Hepatocyte (in vitro differentiated cells): ENCODE results near the gene PRC1. TPM values are rescaled to one million over a fixed set of nuclear protein-coding genes. Genes with fewer than 3 reads are reported as not detected.

Experiments
- DNase-seq: peaks from one replicate; pipeline ENCODE4 v3.0.0-alpha.2; 2016; ENCODE audit warnings: low spot score
- H2AFZ ChIP-seq: fragments of 200-600 bp; sonication (generic); 2 replicates; pipeline ENCODE4 v1.6.0; 2016; ENCODE audit warnings: antibody characterized with exemption, mild to moderate bottlenecking
- H3K27ac ChIP-seq: fragments of 200-600 bp; sonication (generic); 2 replicates; pipeline ENCODE4 v1.5.1; 2016; ENCODE audit warnings: mild to moderate bottlenecking
- H3K27me3 ChIP-seq: fragments of 200-600 bp; sonication (generic); 2 replicates; pipeline ENCODE4 v1.6.1; 2016
- H3K36me3 ChIP-seq: fragments of 200-600 bp; sonication (generic); replicated peaks from 2 replicates; pipeline ENCODE4 v1.5.1; 2016; ENCODE audit warnings: low read depth; ENCODE audit not compliant: insufficient read depth
- H3K4me1 ChIP-seq: fragments of 200-600 bp; sonication (generic); 2 replicates; pipeline ENCODE4 v1.5.1; 2016; ENCODE audit warnings: mild to moderate bottlenecking, moderate library complexity; ENCODE audit not compliant: insufficient read depth
- H3K4me2 ChIP-seq: fragments of 200-600 bp; sonication (generic); 2 replicates; pipeline ENCODE4 v1.6.0; 2016
- H3K4me3 ChIP-seq: fragments of 200-600 bp; sonication (generic); 2 replicates; pipeline ENCODE4 v1.5.1; 2016; ENCODE audit warnings: mild to moderate bottlenecking
- H3K79me2 ChIP-seq: fragments of 200-600 bp; sonication (generic); 2 replicates; pipeline ENCODE4 v1.6.0; 2017; ENCODE audit warnings: mild to moderate bottlenecking
- H3K9me2 ChIP-seq: fragments of 200-600 bp; sonication (generic); replicated peaks from 2 replicates; pipeline ENCODE4 v1.6.0; 2017; ENCODE audit warnings: mild to moderate bottlenecking; ENCODE audit not compliant: insufficient read depth
- H3K9me3 ChIP-seq: fragments of 200-600 bp; sonication (generic); 2 replicates; pipeline ENCODE4 v1.5.1; 2016; ENCODE audit warnings: low read depth, mild to moderate bottlenecking
- H4K20me1 ChIP-seq: fragments of 200-600 bp; sonication (generic); 2 replicates; pipeline ENCODE4 v1.6.0; 2016; ENCODE audit warnings: mild to moderate bottlenecking; ENCODE audit not compliant: insufficient read depth, poor library complexity, severe bottlenecking
- EZH2 ChIP-seq: fragments of 200-600 bp; sonication (generic); IDR thresholded peaks from 2 replicates; pipeline ENCODE4 v1.6.1; 2016; ENCODE audit warnings: antibody characterized with exemption, mild to moderate bottlenecking, borderline replicate concordance
- EZH2phosphoT487 ChIP-seq: fragments of 200-600 bp; sonication (generic); IDR thresholded peaks from one replicate; pipeline ENCODE4 v1.6.1; 2018; ENCODE audit warnings: antibody characterized with exemption, mild to moderate bottlenecking, low read depth, moderate library complexity; ENCODE audit not compliant: unreplicated experiment, severe bottlenecking
- WGBS: methylation state at CpG from one replicate; pipeline ENCODE4 v1.1.6; 2016; ENCODE audit warnings: low lambda C conversion rate; ENCODE audit errors: missing lambda C conversion rate; 5-methylcytosine and 5-hydroxymethylcytosine counted together
- polyA plus RNA-seq: library from polyadenylated mRNA; unstranded; fragments of >200 nt; fragmentation: Nextera tagmentation; extraction: Ambion mirVana; gene quantifications from 2 replicates; pipeline ENCODE4 v1.2.1, GENCODE V29; 2016
- total RNA-seq: library from RNA; depleted of rRNA; stranded (reverse); fragments of >200 nt; gene quantifications from 2 replicates; pipeline ENCODE4 v1.2.3, GENCODE V29; 2014
- TF ChIP-seq, protein P1 (sequence below): fragments of 200-600 bp; sonication (generic); IDR thresholded peaks from 2 replicates; pipeline ENCODE4 v1.5.1; 2016; ENCODE audit warnings: antibody characterized with exemption, mild to moderate bottlenecking; ENCODE audit not compliant: poor library complexity

The PRC1 gene
- total and polyA plus RNA-seq, 2 experiments from 2014 or later = 21.5 to 35.8 TPM

DNA sequence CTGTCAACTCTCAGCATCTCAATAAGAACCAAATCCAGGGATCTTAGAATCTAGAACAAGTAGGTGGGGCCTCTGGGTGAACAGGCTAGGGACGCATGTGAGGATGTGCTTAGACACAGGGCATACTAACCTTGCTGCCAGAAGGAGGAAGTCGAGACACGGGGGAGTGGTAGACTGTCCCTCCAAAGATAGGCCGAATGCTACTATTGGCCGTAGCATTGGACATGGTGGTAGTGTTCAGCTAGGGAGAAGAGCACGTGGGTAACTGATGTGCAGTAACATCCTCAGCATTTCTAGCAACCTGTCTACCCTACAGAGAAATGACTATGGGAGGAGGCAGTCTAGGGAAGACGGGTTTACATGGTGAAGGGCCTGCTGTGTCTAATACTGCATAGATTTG is 24.1 kb downstream of the PRC1 start:
- Histone ChIP-seq H3K79me2 (no peaks in the 10 kb centered on the region), H3K4me3 (no peak overlapping the region), H3K9me3 (no peaks in the 10 kb centered on the region), H3K27ac (no peak overlapping the region), H3K36me3 (no peaks in the 10 kb centered on the region), H3K4me1 (no peaks in the 10 kb centered on the region), H2AFZ (no peak overlapping the region), H4K20me1 (no peaks in the 10 kb centered on the region), H3K27me3 (no peaks in the 10 kb centered on the region), H3K9me2 (no peaks in the 10 kb centered on the region), H3K4me2 (no peak overlapping the region)
- WGBS = 95% methylated on average over 7 of the region's 7 CpGs
- no peak for DNase-seq
- TF ChIP-seq EZH2phosphoT487 = no peak
- TF ChIP-seq, protein P1, sequence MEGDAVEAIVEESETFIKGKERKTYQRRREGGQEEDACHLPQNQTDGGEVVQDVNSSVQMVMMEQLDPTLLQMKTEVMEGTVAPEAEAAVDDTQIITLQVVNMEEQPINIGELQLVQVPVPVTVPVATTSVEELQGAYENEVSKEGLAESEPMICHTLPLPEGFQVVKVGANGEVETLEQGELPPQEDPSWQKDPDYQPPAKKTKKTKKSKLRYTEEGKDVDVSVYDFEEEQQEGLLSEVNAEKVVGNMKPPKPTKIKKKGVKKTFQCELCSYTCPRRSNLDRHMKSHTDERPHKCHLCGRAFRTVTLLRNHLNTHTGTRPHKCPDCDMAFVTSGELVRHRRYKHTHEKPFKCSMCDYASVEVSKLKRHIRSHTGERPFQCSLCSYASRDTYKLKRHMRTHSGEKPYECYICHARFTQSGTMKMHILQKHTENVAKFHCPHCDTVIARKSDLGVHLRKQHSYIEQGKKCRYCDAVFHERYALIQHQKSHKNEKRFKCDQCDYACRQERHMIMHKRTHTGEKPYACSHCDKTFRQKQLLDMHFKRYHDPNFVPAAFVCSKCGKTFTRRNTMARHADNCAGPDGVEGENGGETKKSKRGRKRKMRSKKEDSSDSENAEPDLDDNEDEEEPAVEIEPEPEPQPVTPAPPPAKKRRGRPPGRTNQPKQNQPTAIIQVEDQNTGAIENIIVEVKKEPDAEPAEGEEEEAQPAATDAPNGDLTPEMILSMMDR = no peak
- no peak for TF ChIP-seq EZH2

DNA sequence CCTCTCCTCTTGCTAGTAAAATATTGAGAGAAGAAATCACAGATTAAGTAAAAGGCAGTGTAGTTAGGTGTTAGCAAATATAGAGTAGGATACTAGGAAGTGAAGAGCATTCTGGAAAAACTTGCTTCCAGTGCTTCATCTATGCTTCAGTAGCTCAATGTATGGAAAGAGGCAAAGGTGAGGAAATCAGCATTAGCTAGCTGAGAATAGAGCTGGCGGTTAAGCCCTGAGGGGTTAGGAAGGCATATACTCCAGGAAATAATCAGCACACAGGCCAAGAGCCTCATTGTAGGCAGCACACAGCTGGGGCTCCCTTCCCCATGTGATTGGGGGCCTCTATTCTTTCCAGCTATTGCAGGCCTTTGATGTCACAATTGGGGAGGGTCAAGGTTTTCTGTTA is 25.9 kb downstream of the PRC1 start:
- no peak overlapping the region for H3K4me2 ChIP-seq
- no peak overlapping the region for H3K27ac ChIP-seq
- no peaks in the 10 kb centered on the region for H3K79me2 ChIP-seq
- no peak overlapping the region for H2AFZ ChIP-seq
- WGBS = 95% methylated on average over 1 of the region's 1 CpG
- no peaks in the 10 kb centered on the region for H3K36me3 ChIP-seq
- H3K4me1 ChIP-seq = no peaks in the 10 kb centered on the region
- no peak for DNase-seq
- no peaks in the 10 kb centered on the region for H3K9me3 ChIP-seq
- TF ChIP-seq, protein P1 = no peak
- TF ChIP-seq EZH2phosphoT487 (no peak), EZH2 (no peak)
- H3K9me2 ChIP-seq = no peaks in the 10 kb centered on the region
- no peaks in the 10 kb centered on the region for H4K20me1 ChIP-seq
- H3K27me3 ChIP-seq = no peaks in the 10 kb centered on the region
- no peak overlapping the region for H3K4me3 ChIP-seq

DNA sequence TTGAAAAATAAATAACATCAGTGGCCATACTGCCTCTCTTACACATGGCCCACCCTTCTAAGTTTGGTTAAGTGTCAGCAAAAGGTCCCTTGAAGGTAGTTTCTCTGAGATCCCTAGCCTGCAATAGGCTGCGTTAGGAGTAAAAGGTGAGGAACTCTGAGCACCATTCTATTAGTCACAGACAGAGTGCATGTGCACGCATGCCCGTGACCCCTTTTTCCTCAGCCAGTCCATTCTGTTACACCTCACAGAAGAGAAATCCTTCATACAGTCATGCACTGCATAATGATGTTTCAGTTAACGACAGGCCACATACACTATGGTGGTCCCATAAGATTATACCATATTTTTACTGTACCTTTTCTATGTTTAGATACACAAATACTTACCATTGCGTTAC is 27.1 kb downstream of the PRC1 start:
- no peak overlapping the region for H3K4me2 ChIP-seq
- H4K20me1 ChIP-seq = no peaks in the 10 kb centered on the region
- H3K4me3 ChIP-seq = no peak overlapping the region
- WGBS = 97% methylated on average over 5 of the region's 5 CpGs
- no peaks in the 10 kb centered on the region for H3K27me3 ChIP-seq
- H3K4me1 ChIP-seq = no peaks in the 10 kb centered on the region
- no peak for DNase-seq
- TF ChIP-seq, protein P1 = no peak
- TF ChIP-seq EZH2 (no peak), EZH2phosphoT487 (no peak)
- no peaks in the 10 kb centered on the region for H3K9me3 ChIP-seq
- H3K27ac ChIP-seq = no peak overlapping the region
- no peaks in the 10 kb centered on the region for H3K9me2 ChIP-seq
- no peaks in the 10 kb centered on the region for H3K79me2 ChIP-seq
- no peaks in the 10 kb centered on the region for H3K36me3 ChIP-seq
- no peak overlapping the region for H2AFZ ChIP-seq

DNA sequence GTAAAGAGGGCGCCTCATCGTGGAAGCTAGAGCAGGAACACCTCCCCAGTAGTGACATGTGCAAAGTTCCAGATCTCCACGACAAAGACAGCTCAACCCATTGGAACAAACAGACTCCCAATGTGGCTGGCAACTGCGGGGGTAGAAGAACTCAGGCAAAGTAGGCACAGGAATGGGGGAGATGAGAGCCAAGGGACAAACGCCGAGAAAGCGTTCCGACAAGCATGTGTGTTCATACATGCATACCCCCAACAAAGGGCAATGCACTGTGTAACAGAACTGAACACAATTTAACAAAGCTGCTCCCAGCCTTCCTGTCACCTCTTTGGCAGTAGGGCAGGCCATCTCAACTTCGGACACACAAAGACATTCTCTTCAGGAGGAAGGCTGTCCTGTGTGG is 28.1 kb downstream of the PRC1 start:
- TF ChIP-seq, protein P1 = no peak
- TF ChIP-seq EZH2 (no peak), EZH2phosphoT487 (no peak)
- no peak for DNase-seq
- H3K9me3 ChIP-seq = no peaks in the 10 kb centered on the region
- no peak overlapping the region for H3K27ac ChIP-seq
- no peaks in the 10 kb centered on the region for H3K36me3 ChIP-seq
- WGBS = 94% methylated on average over 9 of the region's 9 CpGs
- H2AFZ ChIP-seq = no peak overlapping the region
- H3K4me3 ChIP-seq = no peak overlapping the region
- no peaks in the 10 kb centered on the region for H3K27me3 ChIP-seq
- no peak overlapping the region for H3K4me2 ChIP-seq
- H3K79me2 ChIP-seq = no peaks in the 10 kb centered on the region
- H3K9me2 ChIP-seq = no peaks in the 10 kb centered on the region
- no peaks in the 10 kb centered on the region for H4K20me1 ChIP-seq
- H3K4me1 ChIP-seq = no peaks in the 10 kb centered on the region
